ENCODE measurements around the gene EGLN1. TPM values are rescaled to one million over a fixed set of nuclear protein-coding genes. Genes with fewer than 3 reads are reported as not detected.
"Not testable (repeated sequence)": the region's sequence is repeated elsewhere in the genome, so short reads cannot be mapped to it uniquely, and the experiment has no call there.

EGLN1 gene
- total RNA-seq, 2 donors from 2014 or later: 13.8 to 18.5 TPM

GRCh38 chr1:231442735-231443134, 20.6 kb upstream of the EGLN1 start:
- Mint-ChIP-seq H3K27ac (no peak overlapping the region), H3K4me1 (ENCODE audit: low read depth) (no peaks in the 10 kb centered on the region), H3K4me3 (no peak overlapping the region), H3K27me3 (ENCODE audit: low read depth) (peaks cover 44% of the 10 kb centered on the region), H3K36me3 (ENCODE audit: insufficient read depth in 2 of 2) (peaks cover 1 to 9% of the 10 kb centered on the region in 2 donors), H3K9me3 (peaks cover 5% of the 10 kb centered on the region in 2 donors)
- no peak for DNase-seq
- ATAC-seq (replicated peaks in 1 of 2): no peak

- ATAC-seq (replicated peaks in 1 of 2) (no peak), DNase-seq (no peak)
- H3K36me3 Mint-ChIP-seq (ENCODE audit: insufficient read depth in 2 of 2): no peaks in the 10 kb centered on the region
- no peak overlapping the region for H3K27ac Mint-ChIP-seq
- no peak overlapping the region for H3K4me3 Mint-ChIP-seq
- peaks cover 16% of the 10 kb centered on the region for H3K27me3 Mint-ChIP-seq (ENCODE audit: low read depth)
- H3K9me3 Mint-ChIP-seq: no peaks in the 10 kb centered on the region
- H3K4me1 Mint-ChIP-seq (ENCODE audit: low read depth): no peaks in the 10 kb centered on the region
Observed at GRCh38 chr1:231432996-231433395, 10.9 kb upstream of the EGLN1 start.

- no peak for DNase-seq
- no peak overlapping the region for H3K4me3 Mint-ChIP-seq
- peaks cover 16% of the 10 kb centered on the region for H3K27me3 Mint-ChIP-seq (ENCODE audit: low read depth)
- no peak overlapping the region for H3K27ac Mint-ChIP-seq
- H3K4me1 Mint-ChIP-seq (ENCODE audit: low read depth): no peaks in the 10 kb centered on the region
- no peak for ATAC-seq (replicated peaks in 1 of 2)
- no peaks in the 10 kb centered on the region for H3K9me3 Mint-ChIP-seq
- no peaks in the 10 kb centered on the region for H3K36me3 Mint-ChIP-seq (ENCODE audit: insufficient read depth in 2 of 2)
Observed at GRCh38 chr1:231431665-231432415, 9.8 kb upstream of the EGLN1 start.

- not testable (repeated sequence) for ATAC-seq (replicated peaks in 1 of 2); H3K4me1 Mint-ChIP-seq (ENCODE audit: low read depth); H3K27ac Mint-ChIP-seq; H3K9me3 Mint-ChIP-seq; H3K36me3 Mint-ChIP-seq (ENCODE audit: insufficient read depth in 2 of 2); DNase-seq; H3K4me3 Mint-ChIP-seq
- peaks cover 16% of the 10 kb centered on the region for H3K27me3 Mint-ChIP-seq (ENCODE audit: low read depth)
Observed at GRCh38 chr1:231430678-231431352, 8.7 kb upstream of the EGLN1 start.

GRCh38 chr1:231428377-231428776, 6.3 kb upstream of the EGLN1 start:
- ATAC-seq (replicated peaks in 1 of 2) (no peak), DNase-seq (no peak)
- Mint-ChIP-seq H3K4me1 (ENCODE audit: low read depth) (peaks cover under 1% of the 10 kb centered on the region), H3K9me3 (no peaks in the 10 kb centered on the region), H3K27me3 (ENCODE audit: low read depth) (peaks cover 23% of the 10 kb centered on the region), H3K4me3 (no peak overlapping the region), H3K27ac (no peak overlapping the region), H3K36me3 (ENCODE audit: insufficient read depth in 2 of 2) (no peaks in the 10 kb centered on the region)

GRCh38 chr1:231424950-231425805, 3.1 kb upstream of the EGLN1 start:
- H3K4me1 Mint-ChIP-seq (ENCODE audit: low read depth): peaks cover 11% of the 10 kb centered on the region
- H3K4me3 Mint-ChIP-seq: no peak overlapping the region
- no peaks in the 10 kb centered on the region for H3K9me3 Mint-ChIP-seq
- H3K36me3 Mint-ChIP-seq (ENCODE audit: insufficient read depth in 2 of 2): peaks cover 0 to 2% of the 10 kb centered on the region in 2 donors
- peaks cover 16% of the 10 kb centered on the region for H3K27me3 Mint-ChIP-seq (ENCODE audit: low read depth)
- ATAC-seq (replicated peaks in 1 of 2) (no peak), DNase-seq (no peak)
- no peak overlapping the region for H3K27ac Mint-ChIP-seq

GRCh38 chr1:231423648-231424047, 1.6 kb upstream of the EGLN1 start:
- peaks cover 7% of the 10 kb centered on the region for H3K27me3 Mint-ChIP-seq (ENCODE audit: low read depth)
- no peak for ATAC-seq (replicated peaks in 1 of 2)

GRCh38 chr1:231422798-231423309, 767 bp upstream of the EGLN1 start:
- Mint-ChIP-seq H3K36me3 (ENCODE audit: insufficient read depth in 2 of 2) (peaks cover 3 to 6% of the 10 kb centered on the region in 2 donors), H3K27ac (peak overlapping the region; percentile 82), H3K27me3 (ENCODE audit: low read depth) (peaks cover 7% of the 10 kb centered on the region), H3K4me1 (ENCODE audit: low read depth) (peaks cover 33% of the 10 kb centered on the region), H3K4me3 (peak overlapping the region; percentile 86 to 91), H3K9me3 (no peaks in the 10 kb centered on the region)
- ATAC-seq (replicated peaks in 1 of 2) (no peak), DNase-seq (no peak)

More at GRCh38 chr1:231423648-231424047, 1.6 kb upstream of the EGLN1 start:
- peaks cover 25% of the 10 kb centered on the region for H3K4me1 Mint-ChIP-seq (ENCODE audit: low read depth)
- no peaks in the 10 kb centered on the region for H3K9me3 Mint-ChIP-seq
- no peak overlapping the region for H3K27ac Mint-ChIP-seq
- peaks cover 3 to 6% of the 10 kb centered on the region in 2 donors for H3K36me3 Mint-ChIP-seq (ENCODE audit: insufficient read depth in 2 of 2)
- no peak for DNase-seq
- H3K4me3 Mint-ChIP-seq: no peak overlapping the region

- Mint-ChIP-seq H3K4me1 (ENCODE audit: low read depth) (peaks cover 46% of the 10 kb centered on the region), H3K27me3 (ENCODE audit: low read depth) (peaks cover 7% of the 10 kb centered on the region), H3K36me3 (ENCODE audit: insufficient read depth in 2 of 2) (peaks cover 5 to 6% of the 10 kb centered on the region in 2 donors), H3K27ac (no peak overlapping the region), H3K9me3 (no peaks in the 10 kb centered on the region), H3K4me3 (peak overlapping the region; percentile 74 to 80)
- peak; percentile 60 to 63 for DNase-seq
- ATAC-seq (replicated peaks in 1 of 2): peak; percentile 44 to 49
Observed at GRCh38 chr1:231421546-231421970, 529 bp downstream of the EGLN1 start.

- H3K36me3 Mint-ChIP-seq (ENCODE audit: insufficient read depth in 2 of 2): peaks cover 5 to 6% of the 10 kb centered on the region in 2 donors
- DNase-seq: peak; percentile 48 to 56
- peaks cover 7% of the 10 kb centered on the region for H3K27me3 Mint-ChIP-seq (ENCODE audit: low read depth)
- ATAC-seq (replicated peaks in 1 of 2): peak; percentile 6 to 20
- peak overlapping the region; percentile 87 to 95 for H3K4me3 Mint-ChIP-seq
- peaks cover 48% of the 10 kb centered on the region for H3K4me1 Mint-ChIP-seq (ENCODE audit: low read depth)
- H3K27ac Mint-ChIP-seq: peak overlapping the region; percentile 15
- no peaks in the 10 kb centered on the region for H3K9me3 Mint-ChIP-seq
Observed at GRCh38 chr1:231420959-231421545, 1.0 kb downstream of the EGLN1 start.

- Mint-ChIP-seq H3K4me1 (ENCODE audit: low read depth) (peaks cover 48% of the 10 kb centered on the region), H3K36me3 (ENCODE audit: insufficient read depth in 2 of 2) (peaks cover 5 to 6% of the 10 kb centered on the region in 2 donors), H3K4me3 (peak overlapping the region; percentile 87 to 95), H3K9me3 (no peaks in the 10 kb centered on the region), H3K27me3 (ENCODE audit: low read depth) (peaks cover 5% of the 10 kb centered on the region), H3K27ac (peak overlapping the region; percentile 15)
- no peak for ATAC-seq (replicated peaks in 1 of 2)
- no peak for DNase-seq
Observed at GRCh38 chr1:231420299-231420958, 1.7 kb downstream of the EGLN1 start.

- DNase-seq (peak; percentile 11 to 24), ATAC-seq (replicated peaks in 1 of 2) (no peak)
- no peaks in the 10 kb centered on the region for H3K9me3 Mint-ChIP-seq
- H3K27me3 Mint-ChIP-seq (ENCODE audit: low read depth): no peaks in the 10 kb centered on the region
- peak overlapping the region; percentile 15 for H3K27ac Mint-ChIP-seq
- H3K36me3 Mint-ChIP-seq (ENCODE audit: insufficient read depth in 2 of 2): peaks cover 5 to 6% of the 10 kb centered on the region in 2 donors
- peak overlapping the region; percentile 87 to 95 for H3K4me3 Mint-ChIP-seq
- peaks cover 48% of the 10 kb centered on the region for H3K4me1 Mint-ChIP-seq (ENCODE audit: low read depth)
Observed at GRCh38 chr1:231419738-231420298, 2.3 kb downstream of the EGLN1 start.

Data from activated T-cell treated with anti-CD3 and anti-CD28 coated beads, Interleukin-2, amount 50 U/mL, for 72 hours (primary cell).